HG03460 (cell line): ENCODE measurements around the gene KCNJ9.
"Not testable (repeated sequence)": the region's sequence is repeated elsewhere in the genome, so short reads cannot be mapped to it uniquely, and the experiment has no call there.

Experiments used
- ATAC-seq: cut with Tn5 transposase; IDR thresholded peaks from one replicate; pipeline ENCODE4 v1.9.1; 2021; ENCODE audit not compliant: unreplicated experiment

KCNJ9 gene

DNA sequence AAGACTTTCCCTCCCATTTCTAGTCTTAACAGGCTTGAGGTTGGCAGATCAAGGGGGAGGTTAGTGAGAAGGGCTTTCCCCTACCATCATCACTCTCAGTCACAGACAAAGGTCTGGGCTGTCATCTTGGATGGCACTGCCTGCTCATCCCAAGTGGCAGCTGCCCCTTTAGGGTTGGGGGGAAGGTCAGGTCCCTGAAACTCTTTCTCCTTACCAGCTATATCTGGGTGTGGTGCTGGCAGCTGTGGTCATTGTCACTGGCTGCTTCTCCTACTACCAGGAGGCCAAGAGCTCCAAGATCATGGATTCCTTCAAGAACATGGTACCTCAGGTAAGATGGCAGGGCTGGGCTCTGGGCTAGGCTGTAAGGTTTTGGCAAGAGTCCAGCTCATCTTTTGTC lies 42.4 kb downstream of the KCNJ9 start:
- no peak for ATAC-seq

- no peak for ATAC-seq
These were observed 43.6 kb downstream of the KCNJ9 start for GRCh38 chr1:160124705-160125478.

DNA sequence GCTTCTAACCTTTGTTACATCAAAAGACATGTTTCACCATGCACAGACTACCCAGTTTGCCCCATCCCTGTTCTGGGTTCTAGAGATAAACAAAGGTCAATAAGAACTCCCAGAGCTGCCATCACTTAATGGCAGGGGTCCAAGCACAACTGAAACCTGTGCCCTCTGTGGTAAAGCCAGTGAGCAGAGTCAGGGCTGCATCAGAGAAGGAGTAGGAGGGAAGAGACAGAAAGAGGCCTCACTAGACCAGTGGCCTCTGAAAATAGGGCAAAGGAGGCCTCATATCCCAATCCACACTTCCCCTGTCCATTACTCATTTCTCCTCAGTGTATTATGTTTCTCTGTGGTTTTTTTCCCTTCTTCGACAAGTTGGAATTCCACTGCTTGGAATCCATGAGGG lies 44.4 kb downstream of the KCNJ9 start:
- no peak for ATAC-seq

GRCh38 chr1:160126342-160126741 lies 45.0 kb downstream of the KCNJ9 start:
- ATAC-seq, result not testable (repeated sequence)

- no peak for ATAC-seq
These were observed 46.0 kb downstream of the KCNJ9 start for GRCh38 chr1:160127381-160127780.

- ATAC-seq, result no peak
These were observed 46.7 kb downstream of the KCNJ9 start for GRCh38 chr1:160127865-160128523.

GRCh38 chr1:160128636-160129035 lies 47.3 kb downstream of the KCNJ9 start:
- ATAC-seq, result no peak

DNA sequence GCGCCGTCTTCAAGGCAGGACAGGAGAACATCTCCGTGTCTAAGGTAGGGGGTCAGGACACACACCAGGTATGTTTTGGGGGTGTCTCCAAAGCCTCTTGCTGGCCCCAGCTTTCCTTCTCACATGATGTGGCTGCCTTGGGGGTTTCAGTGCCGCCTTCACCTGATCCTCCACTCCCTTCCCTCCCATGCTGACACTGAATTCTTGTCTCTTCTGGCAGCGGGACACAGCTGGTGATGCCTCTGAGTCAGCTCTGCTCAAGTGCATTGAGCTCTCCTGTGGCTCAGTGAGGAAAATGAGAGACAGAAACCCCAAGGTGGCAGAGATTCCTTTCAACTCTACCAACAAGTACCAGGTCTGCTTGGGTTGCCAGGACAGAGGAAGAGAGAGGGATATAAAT lies 47.7 kb downstream of the KCNJ9 start:
- no peak for ATAC-seq

GRCh38 chr1:160129558-160129957 lies 48.2 kb downstream of the KCNJ9 start:
- no peak for ATAC-seq

DNA sequence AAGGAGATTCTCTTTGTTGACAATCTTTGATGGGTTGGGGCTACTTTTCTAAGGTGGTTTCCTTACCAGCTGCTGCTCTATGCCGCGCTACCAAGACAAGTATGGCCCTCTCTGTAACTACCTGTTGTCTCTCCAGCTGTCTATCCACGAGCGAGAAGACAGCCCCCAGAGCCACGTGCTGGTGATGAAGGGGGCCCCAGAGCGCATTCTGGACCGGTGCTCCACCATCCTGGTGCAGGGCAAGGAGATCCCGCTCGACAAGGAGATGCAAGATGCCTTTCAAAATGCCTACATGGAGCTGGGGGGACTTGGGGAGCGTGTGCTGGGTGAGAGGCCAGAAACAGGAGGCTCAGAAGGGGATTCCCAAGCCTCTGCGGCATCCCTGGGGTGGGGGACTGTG lies 48.6 kb downstream of the KCNJ9 start:
- no peak for ATAC-seq

GRCh38 chr1:160130486-160130885 lies 49.1 kb downstream of the KCNJ9 start:
- no peak for ATAC-seq

DNA sequence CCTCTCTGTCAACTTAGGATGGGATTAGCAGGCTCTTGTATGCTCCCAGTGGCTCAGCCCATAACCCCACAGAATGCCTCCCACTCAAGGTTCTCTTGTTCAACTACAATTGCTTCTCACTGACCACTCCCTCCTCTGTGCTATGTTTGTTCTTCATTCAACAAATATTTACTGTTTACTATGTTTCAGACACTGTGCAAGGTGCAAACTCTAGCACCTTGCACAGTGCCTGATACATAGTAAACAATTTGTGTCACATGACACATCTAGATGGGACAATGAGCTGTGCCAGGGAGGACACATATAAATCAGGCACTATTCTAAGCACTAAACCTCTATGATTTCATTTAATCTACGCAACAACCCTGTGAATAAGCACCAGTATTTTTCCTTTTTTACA lies 49.6 kb downstream of the KCNJ9 start:
- no peak for ATAC-seq

- no peak for ATAC-seq
These were observed 50.6 kb downstream of the KCNJ9 start for GRCh38 chr1:160131803-160132565.

GRCh38 chr1:160133990-160134770 lies 52.8 kb downstream of the KCNJ9 start:
- no peak for ATAC-seq

DNA sequence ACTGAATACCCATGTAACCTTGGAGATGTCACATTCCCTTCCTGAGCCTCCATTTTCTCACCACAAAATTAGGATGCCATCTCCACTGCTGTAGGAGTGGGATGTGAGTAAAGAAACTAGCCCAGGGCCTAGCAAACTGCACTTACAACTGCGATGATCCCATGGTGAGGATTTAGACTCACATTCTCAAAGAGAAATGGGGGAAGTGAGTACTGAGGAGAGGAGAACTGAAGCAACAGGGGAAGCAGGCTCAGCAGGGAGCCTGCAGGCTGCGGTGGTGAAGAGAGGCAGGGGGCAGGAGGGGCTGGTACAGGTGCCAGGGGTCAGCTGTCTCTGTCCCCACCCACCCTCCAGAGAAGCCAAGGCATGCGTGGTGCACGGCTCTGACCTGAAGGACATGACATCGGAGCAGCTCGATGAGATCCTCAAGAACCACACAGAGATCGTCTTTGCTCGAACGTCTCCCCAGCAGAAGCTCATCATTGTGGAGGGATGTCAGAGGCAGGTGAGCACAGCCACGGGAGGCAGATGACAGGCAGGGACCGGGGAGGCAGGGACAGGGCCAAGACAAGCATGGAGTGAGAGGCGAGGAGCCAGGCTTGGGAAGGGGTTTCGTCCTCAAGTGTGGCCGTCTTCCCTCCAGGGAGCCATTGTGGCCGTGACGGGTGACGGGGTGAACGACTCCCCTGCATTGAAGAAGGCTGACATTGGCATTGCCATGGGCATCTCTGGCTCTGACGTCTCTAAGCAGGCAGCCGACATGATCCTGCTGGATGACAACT lies 53.6 kb downstream of the KCNJ9 start:
- ATAC-seq, result no peak

DNA sequence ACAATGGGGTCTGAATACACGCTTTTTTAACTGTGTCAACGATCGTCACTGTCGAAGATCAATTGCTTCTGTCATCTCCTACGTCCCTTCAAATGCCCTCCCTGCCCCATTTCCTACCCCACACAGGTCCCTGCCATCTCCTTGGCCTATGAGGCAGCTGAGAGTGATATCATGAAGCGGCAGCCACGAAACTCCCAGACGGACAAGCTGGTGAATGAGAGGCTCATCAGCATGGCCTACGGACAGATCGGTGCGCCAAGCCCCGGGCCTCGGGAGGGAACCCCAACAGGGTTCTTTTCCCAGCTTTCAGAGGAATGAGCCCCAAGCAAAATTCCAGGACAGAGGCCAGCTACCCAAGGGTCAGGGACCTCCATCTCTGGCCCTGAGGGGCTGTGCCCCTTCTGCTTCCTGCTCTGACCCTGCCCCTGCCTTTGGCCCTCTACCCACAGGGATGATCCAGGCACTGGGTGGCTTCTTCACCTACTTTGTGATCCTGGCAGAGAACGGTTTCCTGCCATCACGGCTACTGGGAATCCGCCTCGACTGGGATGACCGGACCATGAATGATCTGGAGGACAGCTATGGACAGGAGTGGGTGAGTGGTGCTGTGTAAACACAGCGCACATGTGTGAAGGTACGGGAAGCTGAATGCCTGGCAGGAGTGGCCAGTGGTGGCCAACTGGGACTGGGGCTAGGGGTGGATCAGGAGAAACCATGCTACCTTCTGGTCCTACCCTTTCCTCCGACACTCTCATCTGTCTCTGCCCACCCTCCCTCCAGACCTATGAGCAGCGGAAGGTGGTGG lies 55.0 kb downstream of the KCNJ9 start:
- ATAC-seq, result no peak

- no peak for ATAC-seq
These were observed 55.5 kb downstream of the KCNJ9 start for GRCh38 chr1:160136926-160137200.

- no peak for ATAC-seq
These were observed 56.0 kb downstream of the KCNJ9 start for GRCh38 chr1:160137216-160137862.

DNA sequence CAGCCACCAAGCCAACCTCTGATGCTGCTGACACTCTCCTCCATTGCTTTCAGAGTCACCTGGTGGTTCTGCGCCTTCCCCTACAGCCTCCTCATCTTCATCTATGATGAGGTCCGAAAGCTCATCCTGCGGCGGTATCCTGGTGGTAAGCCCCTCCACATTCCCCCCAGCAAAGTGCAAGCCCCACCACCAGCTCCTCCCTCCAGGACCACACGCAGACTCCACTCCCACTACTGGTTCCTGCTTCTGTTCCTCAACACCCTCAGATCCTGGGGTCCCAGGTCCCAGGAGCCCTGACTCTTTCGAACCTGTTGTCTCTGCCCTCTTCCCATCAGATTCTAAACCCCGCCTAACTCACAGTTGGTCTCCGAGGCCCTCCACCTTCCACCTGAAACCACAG lies 58.5 kb downstream of the KCNJ9 start:
- no peak for ATAC-seq
